HEK293 (cell line): Measurements from ENCODE around the gene VTA1.

Experiments used
- CTCF ChIA-PET: fragments of 350-600 bp; formaldehyde crosslinking; extraction: SDS; loops from one replicate; lab custom pipeline; 2021; ENCODE audit warnings: antibody characterized with exemption; lab: Yijun Ruan, JAX
- POLR2A ChIA-PET: fragments of 300-600 bp; formaldehyde crosslinking; extraction: SDS; loops from one replicate; lab custom pipeline; 2020; ENCODE audit warnings: antibody characterized with exemption, inconsistent platforms; lab: Yijun Ruan, JAX
- H3K27ac ChIP-seq: fragments of 200-500 bp; sonication (Bioruptor generic); 2 replicates; pipeline ENCODE4 v1.5.1; 2014; ENCODE audit warnings: low read depth, low read length, control low read depth, inconsistent platforms; ENCODE audit errors: extremely low read depth
- H3K36me3 ChIP-seq, 2 experiments: fragments of 200-500 bp in 1 of 2; sonication (Bioruptor generic) in 1 of 2; 1 replicate in 1 of 2; 2 replicates in 1 of 2; pipeline ENCODE4 v1.5.1; 2014 to 2017; ENCODE audit warnings: inconsistent platforms in 2 of 2, low read length in 2 of 2; ENCODE audit not compliant: control insufficient read depth in 2 of 2, insufficient read depth in 1 of 2
- H3K4me1 ChIP-seq: fragments of 200-500 bp; sonication (Bioruptor generic); 2 replicates; pipeline ENCODE4 v1.5.1; 2014; ENCODE audit warnings: mild to moderate bottlenecking, low read length, inconsistent platforms; ENCODE audit not compliant: control insufficient read depth, insufficient read depth
- H3K4me3 ChIP-seq: 2 replicates; pipeline ENCODE4 v1.5.1; 2011; ENCODE audit warnings: low read depth, mild to moderate bottlenecking, control low read depth, low read length, moderate library complexity
- H3K9me3 ChIP-seq: fragments of 200-500 bp; sonication (Bioruptor generic); 2 replicates; pipeline ENCODE4 v1.5.1; 2014; ENCODE audit warnings: low read depth, low read length, inconsistent platforms; ENCODE audit not compliant: control insufficient read depth, insufficient read depth
- GFI1B ChIP-seq: fragments of 450-650 bp; formaldehyde crosslinking; IDR thresholded peaks from 2 replicates; pipeline ENCODE4 v1.5.1; 2016; ENCODE audit warnings: missing biosample characterization, missing genetic modification characterization
- OVOL3 ChIP-seq: fragments of 450-650 bp; formaldehyde crosslinking; IDR thresholded peaks from 2 replicates; pipeline ENCODE4 v1.5.1; 2016; ENCODE audit warnings: missing biosample characterization, missing genetic modification characterization
- SP2 ChIP-seq: fragments of 450-650 bp; formaldehyde crosslinking; IDR thresholded peaks from 2 replicates; pipeline ENCODE4 v1.5.1; 2016; ENCODE audit warnings: missing biosample characterization, missing genetic modification characterization
- SP7 ChIP-seq: fragments of 450-650 bp; formaldehyde crosslinking; IDR thresholded peaks from 2 replicates; pipeline ENCODE4 v1.5.1; 2016; ENCODE audit warnings: missing biosample characterization, missing genetic modification characterization
- ZFHX2 ChIP-seq: fragments of 450-650 bp; formaldehyde crosslinking; conservative IDR thresholded peaks from 2 replicates; pipeline ENCODE4 v1.5.1; 2016; ENCODE audit warnings: missing biosample characterization, missing genetic modification characterization
- ZFP37 ChIP-seq: fragments of 450-650 bp; formaldehyde crosslinking; IDR thresholded peaks from 2 replicates; pipeline ENCODE4 v1.5.1; 2016; ENCODE audit warnings: missing biosample characterization, missing genetic modification characterization
- ZIC2 ChIP-seq: fragments of 450-650 bp; formaldehyde crosslinking; IDR thresholded peaks from 2 replicates; pipeline ENCODE4 v1.5.1; 2016; ENCODE audit warnings: missing biosample characterization, missing genetic modification characterization
- ZNF121 ChIP-seq: fragments of 450-650 bp; formaldehyde crosslinking; IDR thresholded peaks from 2 replicates; pipeline ENCODE4 v1.5.1; 2016; ENCODE audit warnings: missing biosample characterization, missing genetic modification characterization
- ZNF155 ChIP-seq: fragments of 450-650 bp; formaldehyde crosslinking; IDR thresholded peaks from 2 replicates; pipeline ENCODE4 v1.5.1; 2016; ENCODE audit warnings: missing biosample characterization, missing genetic modification characterization
- ZNF16 ChIP-seq: fragments of 450-650 bp; formaldehyde crosslinking; IDR thresholded peaks from 2 replicates; pipeline ENCODE4 v1.5.1; 2016; ENCODE audit warnings: low read depth, missing biosample characterization, missing genetic modification characterization
- ZNF324 ChIP-seq: fragments of 450-650 bp; formaldehyde crosslinking; IDR thresholded peaks from 2 replicates; pipeline ENCODE4 v1.5.1; 2016; ENCODE audit warnings: missing biosample characterization, missing genetic modification characterization
- ZNF366 ChIP-seq: fragments of 450-650 bp; formaldehyde crosslinking; conservative IDR thresholded peaks from 2 replicates; pipeline ENCODE4 v1.5.1; 2016; ENCODE audit warnings: missing biosample characterization, missing genetic modification characterization
- ZNF530 ChIP-seq: fragments of 450-650 bp; formaldehyde crosslinking; IDR thresholded peaks from 2 replicates; pipeline ENCODE4 v1.5.1; 2016; ENCODE audit warnings: low read depth, missing biosample characterization, missing genetic modification characterization
- ZNF549 ChIP-seq: fragments of 450-650 bp; IDR thresholded peaks from 2 replicates; pipeline ENCODE4 v1.5.1; 2018; ENCODE audit warnings: missing biosample characterization, missing genetic modification characterization, mild to moderate bottlenecking, inconsistent platforms, moderate library complexity
- ZNF558 ChIP-seq: fragments of 450-650 bp; formaldehyde crosslinking; IDR thresholded peaks from 2 replicates; pipeline ENCODE4 v1.5.1; 2016; ENCODE audit warnings: missing biosample characterization, missing genetic modification characterization
- ZNF621 ChIP-seq: fragments of 450-650 bp; formaldehyde crosslinking; IDR thresholded peaks from 2 replicates; pipeline ENCODE4 v1.5.1; 2017; ENCODE audit warnings: missing biosample characterization, missing genetic modification characterization
- ZNF660 ChIP-seq: fragments of 450-650 bp; IDR thresholded peaks from 2 replicates; pipeline ENCODE4 v1.5.1; 2018; ENCODE audit warnings: missing biosample characterization, mild to moderate bottlenecking, missing genetic modification characterization
- ZNF701 ChIP-seq: fragments of 450-650 bp; formaldehyde crosslinking; IDR thresholded peaks from 2 replicates; pipeline ENCODE4 v1.5.1; 2016; ENCODE audit warnings: missing biosample characterization, missing genetic modification characterization
- TF ChIP-seq, protein P1 (sequence below): fragments of 450-650 bp; formaldehyde crosslinking; IDR thresholded peaks from 2 replicates; pipeline ENCODE4 v1.5.1; 2016; ENCODE audit warnings: missing biosample characterization, missing genetic modification characterization
- TF ChIP-seq, protein P2 (sequence below): fragments of 450-650 bp; formaldehyde crosslinking; IDR thresholded peaks from 2 replicates; pipeline ENCODE4 v1.5.1; 2016; ENCODE audit warnings: missing biosample characterization, missing genetic modification characterization
- TF ChIP-seq, protein P3 (sequence below): sonication (generic); formaldehyde crosslinking; IDR thresholded peaks from 2 replicates; pipeline ENCODE4 v1.8.1; 2022; ENCODE audit warnings: mild to moderate bottlenecking, moderate library complexity, missing genetic modification reagents

VTA1 gene

DNA sequence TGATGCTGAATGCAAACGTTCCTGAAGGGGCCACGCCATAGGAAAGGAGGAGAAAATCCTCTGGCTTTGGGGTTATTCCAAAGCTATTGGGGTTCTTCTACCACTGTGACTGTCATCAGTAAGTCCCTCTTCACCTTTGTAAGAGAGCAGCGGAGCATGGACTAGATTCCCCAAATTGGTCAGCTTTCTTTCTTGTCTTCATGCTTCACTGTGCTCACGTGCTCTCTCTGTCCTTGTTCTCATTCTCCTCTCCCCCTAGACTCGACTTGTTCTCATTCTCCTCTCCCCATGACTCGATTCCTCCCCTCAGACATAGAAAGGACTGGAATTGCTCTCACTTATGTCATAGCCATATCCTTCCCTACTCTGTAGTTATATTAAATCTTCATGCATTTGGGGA lies 99.9 kb downstream of the VTA1 start:
- CTCF ChIA-PET = interaction anchor here (0.7 kb wide), 1 partner anchor 31 kb away, joined by 3 read pairs; no protein-coding TSS in a partner anchor
- Histone ChIP-seq H3K4me3 (no peak overlapping the region), H3K27ac (no peak overlapping the region), H3K4me1 (no peaks in the 10 kb centered on the region)
- POLR2A ChIA-PET = no interaction called here
- TF ChIP-seq SP2 (tag by site-specific recombination) = no peak
- TF ChIP-seq, protein P1, sequence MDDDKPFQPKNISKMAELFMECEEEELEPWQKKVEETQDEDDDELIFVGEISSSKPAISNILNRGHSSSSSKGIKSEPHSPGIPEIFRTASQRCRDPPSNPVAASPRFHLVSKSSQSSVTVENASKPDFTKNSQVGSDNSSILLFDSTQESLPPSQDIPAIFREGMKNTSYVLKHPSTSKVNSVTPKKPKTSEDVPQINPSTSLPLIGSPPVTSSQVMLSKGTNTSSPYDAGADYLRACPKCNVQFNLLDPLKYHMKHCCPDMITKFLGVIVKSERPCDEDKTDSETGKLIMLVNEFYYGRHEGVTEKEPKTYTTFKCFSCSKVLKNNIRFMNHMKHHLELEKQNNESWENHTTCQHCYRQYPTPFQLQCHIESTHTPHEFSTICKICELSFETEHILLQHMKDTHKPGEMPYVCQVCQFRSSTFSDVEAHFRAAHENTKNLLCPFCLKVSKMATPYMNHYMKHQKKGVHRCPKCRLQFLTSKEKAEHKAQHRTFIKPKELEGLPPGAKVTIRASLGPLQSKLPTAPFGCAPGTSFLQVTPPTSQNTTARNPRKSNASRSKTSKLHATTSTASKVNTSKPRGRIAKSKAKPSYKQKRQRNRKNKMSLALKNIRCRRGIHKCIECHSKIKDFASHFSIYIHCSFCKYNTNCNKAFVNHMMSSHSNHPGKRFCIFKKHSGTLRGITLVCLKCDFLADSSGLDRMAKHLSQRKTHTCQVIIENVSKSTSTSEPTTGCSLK (tag by site-specific recombination) = no peak
- no peak for TF ChIP-seq ZNF530 (tag by site-specific recombination)
- no peak for TF ChIP-seq ZIC2 (tag by site-specific recombination)
- no peak for TF ChIP-seq ZNF121
- TF ChIP-seq ZNF16 = no peak
- no peak for TF ChIP-seq ZNF366 (tag by site-specific recombination)
- TF ChIP-seq OVOL3 (tag by site-specific recombination) = no peak
- no peak for TF ChIP-seq ZFHX2
- no peak for TF ChIP-seq ZNF660 (tag by site-specific recombination)
- TF ChIP-seq, all 188 proteins: peak for 0
- Histone ChIP-seq H3K36me3 (no peaks in the 10 kb centered on the region), H3K9me3 (no peaks in the 10 kb centered on the region)

DNA sequence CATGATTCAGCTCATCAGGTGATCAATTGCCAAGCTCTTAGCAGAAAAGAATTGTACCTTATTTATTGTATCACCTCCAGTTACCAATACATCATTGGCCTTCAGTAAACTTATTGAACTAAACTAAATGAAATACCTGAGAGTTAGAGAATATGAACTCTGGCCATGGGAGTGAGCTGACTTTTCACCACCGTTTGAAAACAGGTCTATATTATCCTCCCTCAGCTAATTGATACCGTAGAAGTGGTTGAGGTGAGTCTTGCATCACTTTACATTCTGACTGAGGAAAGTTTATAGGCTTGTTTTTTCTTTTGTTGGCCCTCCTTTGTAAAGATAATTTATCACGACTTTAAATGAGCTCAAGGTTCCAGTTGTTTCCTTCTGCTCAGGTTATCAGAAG lies 102.2 kb downstream of the VTA1 start:
- Histone ChIP-seq H3K4me1 (no peaks in the 10 kb centered on the region), H3K4me3 (no peak overlapping the region), H3K36me3 (no peaks in the 10 kb centered on the region), H3K9me3 (no peaks in the 10 kb centered on the region), H3K27ac (no peak overlapping the region)
- TF ChIP-seq, protein P2, sequence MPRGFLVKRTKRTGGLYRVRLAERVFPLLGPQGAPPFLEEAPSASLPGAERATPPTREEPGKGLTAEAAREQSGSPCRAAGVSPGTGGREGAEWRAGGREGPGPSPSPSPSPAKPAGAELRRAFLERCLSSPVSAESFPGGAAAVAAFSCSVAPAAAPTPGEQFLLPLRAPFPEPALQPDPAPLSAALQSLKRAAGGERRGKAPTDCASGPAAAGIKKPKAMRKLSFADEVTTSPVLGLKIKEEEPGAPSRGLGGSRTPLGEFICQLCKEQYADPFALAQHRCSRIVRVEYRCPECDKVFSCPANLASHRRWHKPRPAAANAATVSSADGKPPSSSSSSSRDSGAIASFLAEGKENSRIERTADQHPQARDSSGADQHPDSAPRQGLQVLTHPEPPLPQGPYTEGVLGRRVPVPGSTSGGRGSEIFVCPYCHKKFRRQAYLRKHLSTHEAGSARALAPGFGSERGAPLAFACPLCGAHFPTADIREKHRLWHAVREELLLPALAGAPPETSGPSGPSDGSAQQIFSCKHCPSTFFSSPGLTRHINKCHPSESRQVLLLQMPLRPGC (tag by site-specific recombination) = no peak
- TF ChIP-seq SP2 (tag by site-specific recombination) (no peak), SP7 (no peak), ZNF549 (no peak)
- POLR2A ChIA-PET = interaction anchor here (1.0 kb wide), 1 partner anchor 52 kb away, joined by 3 read pairs; the partner anchor contains the start of gene ADGRG6
- CTCF ChIA-PET = no interaction called here

DNA sequence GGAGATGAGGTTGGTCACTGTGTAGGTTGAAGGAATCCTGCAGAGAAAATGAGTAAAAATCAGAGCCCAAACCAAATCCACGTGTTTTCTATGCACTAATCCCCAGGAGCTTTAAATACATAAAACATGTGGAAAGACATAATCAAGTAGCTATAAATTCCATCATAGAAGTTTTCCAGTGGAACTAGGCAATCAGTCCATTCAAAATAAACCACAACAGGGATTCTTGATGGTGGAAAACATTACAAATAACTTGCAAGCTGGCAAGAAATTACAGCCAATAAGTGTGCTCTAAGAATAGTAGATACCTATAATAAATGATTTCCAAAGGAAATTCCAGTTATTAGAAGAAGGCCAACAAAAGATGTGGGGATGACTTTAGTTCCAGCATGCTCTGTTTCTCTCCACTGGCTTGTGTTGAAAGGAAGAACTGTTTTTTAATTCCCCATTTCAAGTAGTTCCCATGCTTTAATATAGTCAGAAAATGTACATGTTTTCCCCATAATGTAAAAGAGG lies 104.9 kb downstream of the VTA1 start:
- Histone ChIP-seq H3K4me1 (no peaks in the 10 kb centered on the region), H3K27ac (no peak overlapping the region), H3K9me3 (no peaks in the 10 kb centered on the region), H3K4me3 (no peak overlapping the region), H3K36me3 (no peaks in the 10 kb centered on the region)
- CTCF ChIA-PET = interaction anchor here (1.0 kb wide), 1 partner anchor 44 kb away, joined by 3 read pairs; no protein-coding TSS in a partner anchor
- TF ChIP-seq GFI1B (tag by site-specific recombination) (no peak), ZNF701 (tag by site-specific recombination) (no peak), ZFP37 (no peak), ZNF558 (no peak), ZNF155 (no peak), ZNF324 (tag by site-specific recombination) (no peak), ZNF621 (no peak)
- TF ChIP-seq, protein P3, sequence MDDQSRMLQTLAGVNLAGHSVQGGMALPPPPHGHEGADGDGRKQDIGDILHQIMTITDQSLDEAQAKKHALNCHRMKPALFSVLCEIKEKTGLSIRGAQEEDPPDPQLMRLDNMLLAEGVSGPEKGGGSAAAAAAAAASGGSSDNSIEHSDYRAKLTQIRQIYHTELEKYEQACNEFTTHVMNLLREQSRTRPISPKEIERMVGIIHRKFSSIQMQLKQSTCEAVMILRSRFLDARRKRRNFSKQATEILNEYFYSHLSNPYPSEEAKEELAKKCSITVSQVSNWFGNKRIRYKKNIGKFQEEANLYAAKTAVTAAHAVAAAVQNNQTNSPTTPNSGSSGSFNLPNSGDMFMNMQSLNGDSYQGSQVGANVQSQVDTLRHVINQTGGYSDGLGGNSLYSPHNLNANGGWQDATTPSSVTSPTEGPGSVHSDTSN = no peak
- POLR2A ChIA-PET = no interaction called here
